Skeletal muscle tissue (tissue), 1 donor: ENCODE measurements around the gene CD274. TPM values are rescaled to one million over a fixed set of nuclear protein-coding genes. Genes with fewer than 3 reads are reported as not detected.

Experiments used
- total RNA-seq: library from RNA; depleted of rRNA; stranded (reverse); fragments of >200 nt; gene quantifications from one replicate; pipeline ENCODE4 v1.2.3, GENCODE V29; 2014

The CD274 gene
- total RNA-seq, 1 donor from 2014 or later: 0.52 TPM

Other genes starting within 250 kb of the CD274 start
- gene INSL4, start 219.1 kb upstream of the CD274 start, total RNA-seq: not detected
- gene RLN2, start 145.8 kb upstream of the CD274 start, total RNA-seq: not detected
- 1.0 TPM for gene RLN1, start 110.7 kb upstream of the CD274 start, total RNA-seq
- 15.1 TPM for gene PLGRKT, start 12.6 kb upstream of the CD274 start, total RNA-seq
- 3.7 TPM for gene PDCD1LG2, start 60.0 kb downstream of the CD274 start, total RNA-seq
- gene RIC1, start 178.6 kb downstream of the CD274 start, total RNA-seq: 26.6 TPM